Neural progenitor cell (in vitro differentiated cells): ENCODE results near the gene RAPGEF4. TPM values are rescaled to one million over a fixed set of nuclear protein-coding genes. Genes with fewer than 3 reads are reported as not detected.

Experiments used
- DNase-seq: peaks from one replicate; pipeline ENCODE4 v3.0.0-alpha.2; 2016; ENCODE audit warnings: low spot score
- H2AFZ ChIP-seq: fragments of 200-600 bp; sonication (generic); replicated peaks from 2 replicates; pipeline ENCODE4 v1.6.1; 2016; ENCODE audit warnings: antibody characterized with exemption
- H3F3A ChIP-seq: fragments of 200-600 bp; sonication (generic); 2 replicates; pipeline ENCODE4 v1.6.1; 2016; ENCODE audit warnings: antibody characterized with exemption, low read depth
- H3K27ac ChIP-seq: fragments of 200-600 bp; sonication (generic); 2 replicates; pipeline ENCODE4 v1.5.1; 2016; ENCODE audit warnings: mild to moderate bottlenecking
- H3K27me3 ChIP-seq: fragments of 200-600 bp; sonication (generic); 2 replicates; pipeline ENCODE4 v1.6.1; 2016; ENCODE audit warnings: mild to moderate bottlenecking, moderate library complexity
- H3K36me3 ChIP-seq: fragments of 200-600 bp; sonication (generic); 2 replicates; pipeline ENCODE4 v1.5.1; 2016
- H3K4me1 ChIP-seq: fragments of 200-600 bp; sonication (generic); 2 replicates; pipeline ENCODE4 v1.6.1; 2016; ENCODE audit warnings: mixed run types
- H3K4me2 ChIP-seq: fragments of 200-600 bp; sonication (generic); 2 replicates; pipeline ENCODE4 v1.6.1; 2016
- H3K4me3 ChIP-seq: fragments of 200-600 bp; sonication (generic); 2 replicates; pipeline ENCODE4 v1.5.1; 2016
- H3K79me2 ChIP-seq: fragments of 200-600 bp; sonication (generic); 2 replicates; pipeline ENCODE4 v1.6.1; 2016; ENCODE audit warnings: low read depth
- H3K9ac ChIP-seq: fragments of 200-600 bp; sonication (generic); 2 replicates; pipeline ENCODE4 v1.6.1; 2016
- H3K9me3 ChIP-seq: fragments of 200-600 bp; sonication (generic); 2 replicates; pipeline ENCODE4 v1.5.1; 2016; ENCODE audit warnings: low read depth
- H4K20me1 ChIP-seq: fragments of 200-600 bp; sonication (generic); 2 replicates; pipeline ENCODE4 v1.6.1; 2016; ENCODE audit warnings: low read depth
- H3K27ac Mint-ChIP-seq: 3 replicates; pipeline ENCODE4 v1.8.0; 2021; ENCODE audit warnings: mixed read lengths
- H3K27me3 Mint-ChIP-seq: 2 replicates; pipeline ENCODE4 v1.8.0; 2022; ENCODE audit warnings: low read depth, mild to moderate bottlenecking, inconsistent platforms, moderate library complexity, mixed read lengths; ENCODE audit not compliant: insufficient read depth
- H3K36me3 Mint-ChIP-seq: 3 replicates; pipeline ENCODE4 v1.8.0; 2021; ENCODE audit warnings: mixed read lengths
- H3K4me1 Mint-ChIP-seq: 3 replicates; pipeline ENCODE4 v1.8.0; 2021; ENCODE audit warnings: mixed read lengths
- H3K4me3 Mint-ChIP-seq: 3 replicates; pipeline ENCODE4 v1.8.0; 2021; ENCODE audit warnings: mild to moderate bottlenecking, moderate library complexity, mixed read lengths
- H3K9me3 Mint-ChIP-seq: 3 replicates; pipeline ENCODE4 v1.8.0; 2020; ENCODE audit warnings: mixed read lengths
- CTCF ChIP-seq: fragments of 200-600 bp; sonication (generic); IDR thresholded peaks from 2 replicates; pipeline ENCODE4 v1.5.1; 2017; ENCODE audit warnings: antibody characterized with exemption, mild to moderate bottlenecking
- EZH2 ChIP-seq: fragments of 200-600 bp; sonication (generic); IDR thresholded peaks from 2 replicates; pipeline ENCODE4 v1.6.1; 2017; ENCODE audit warnings: antibody characterized with exemption, mild to moderate bottlenecking, moderate library complexity
- EZH2phosphoT487 ChIP-seq: fragments of 200-600 bp; sonication (generic); IDR thresholded peaks from 2 replicates; pipeline ENCODE4 v1.6.1; 2017; ENCODE audit warnings: antibody characterized with exemption
- total RNA-seq: library from RNA; depleted of rRNA; stranded (reverse); fragments of >200 nt; gene quantifications from 2 replicates; pipeline ENCODE4 v1.2.3, GENCODE V29; 2015; ENCODE audit warnings: low replicate concordance

Gene RAPGEF4
- total RNA-seq, 1 donor from 2014 or later: 1.8 TPM

DNA sequence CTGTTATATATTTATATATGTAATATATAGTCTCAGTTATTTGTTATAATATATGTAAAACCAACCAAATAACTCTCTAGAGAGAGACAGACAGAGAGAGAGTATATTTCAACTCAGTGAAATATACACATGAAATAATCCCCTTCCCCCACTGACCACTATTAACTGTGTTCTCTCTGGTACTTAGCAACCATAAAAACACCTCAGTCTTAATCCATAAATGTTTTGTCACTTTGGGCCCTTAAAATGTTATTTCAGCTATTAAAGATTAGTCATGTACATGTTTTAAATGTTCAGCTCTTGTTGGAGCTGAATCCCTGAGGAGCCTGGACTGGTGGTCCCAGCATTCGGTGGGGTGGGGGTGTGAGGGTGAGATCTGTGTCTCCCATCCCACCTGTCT, 217.8 kb downstream of the RAPGEF4 start:
- DNase-seq: no peak
- Histone ChIP-seq H2AFZ (no peak overlapping the region), H3K4me2 (no peak overlapping the region), H3K27ac (no peak overlapping the region), H3K4me1 (peaks cover 5% of the 10 kb centered on the region), H3K36me3 (no peaks in the 10 kb centered on the region), H3K79me2 (no peaks in the 10 kb centered on the region), H3K27me3 (no peaks in the 10 kb centered on the region), H3K9me3 (no peaks in the 10 kb centered on the region), H3F3A (no peaks in the 10 kb centered on the region), H3K9ac (no peak overlapping the region), H4K20me1 (no peaks in the 10 kb centered on the region), H3K4me3 (no peak overlapping the region)
- no peaks in the 10 kb centered on the region for H3K27me3 Mint-ChIP-seq
- TF ChIP-seq EZH2phosphoT487: no peak
- H3K4me1 Mint-ChIP-seq: peaks cover 1% of the 10 kb centered on the region
- no peaks in the 10 kb centered on the region for H3K9me3 Mint-ChIP-seq
- H3K4me3 Mint-ChIP-seq: no peak overlapping the region
- H3K27ac Mint-ChIP-seq: no peak overlapping the region
- no peaks in the 10 kb centered on the region for H3K36me3 Mint-ChIP-seq

DNA sequence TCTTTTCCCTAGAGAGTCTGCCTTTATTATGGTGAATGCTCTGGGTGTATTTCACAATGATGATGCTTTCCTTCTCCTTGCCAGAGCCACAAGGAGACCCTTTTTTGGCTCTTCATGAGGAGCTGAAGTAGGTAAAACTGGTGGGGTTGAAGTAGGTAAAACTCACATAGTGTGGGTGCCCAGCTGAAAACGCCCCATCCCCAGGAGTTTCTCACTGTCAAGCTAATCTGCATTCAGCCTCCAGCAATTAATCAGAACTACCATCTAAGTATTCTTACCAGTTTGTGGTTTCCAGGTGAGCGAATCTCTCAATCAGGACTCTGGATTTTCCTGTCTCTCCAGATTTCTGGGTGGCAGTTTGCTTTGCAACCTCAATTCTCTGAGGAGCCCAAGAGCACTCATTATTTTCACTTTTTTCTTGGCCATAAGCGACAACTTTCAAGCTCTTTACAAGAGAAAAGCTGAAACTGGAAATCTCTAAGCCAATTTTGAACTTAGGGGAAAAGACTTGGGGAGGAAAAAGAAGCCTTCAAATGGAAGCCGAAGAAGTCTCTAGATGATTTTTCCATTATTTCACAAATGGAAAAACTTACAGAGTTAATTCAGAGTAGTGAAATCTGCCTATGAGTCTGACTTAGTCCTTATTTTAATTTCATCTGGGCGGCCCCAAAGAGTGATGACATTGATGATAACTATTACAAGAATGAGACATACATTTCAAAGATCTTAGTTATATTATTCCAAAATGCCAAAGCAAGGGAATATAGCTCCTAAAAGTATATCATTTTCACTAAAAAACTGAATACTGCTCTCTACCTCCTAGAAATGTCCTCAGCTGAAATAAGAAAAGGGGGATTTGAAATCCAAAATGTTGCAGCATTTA, 218.6 kb downstream of the RAPGEF4 start:
- no peaks in the 10 kb centered on the region for H4K20me1 ChIP-seq
- H3F3A ChIP-seq: no peaks in the 10 kb centered on the region
- no peak overlapping the region for H3K9ac ChIP-seq
- H3K79me2 ChIP-seq: no peaks in the 10 kb centered on the region
- H3K36me3 ChIP-seq: no peaks in the 10 kb centered on the region
- no peak overlapping the region for H3K4me3 ChIP-seq
- Mint-ChIP-seq H3K36me3 (no peaks in the 10 kb centered on the region), H3K9me3 (no peaks in the 10 kb centered on the region), H3K27ac (no peak overlapping the region), H3K27me3 (no peaks in the 10 kb centered on the region), H3K4me3 (no peak overlapping the region), H3K4me1 (peaks cover 5% of the 10 kb centered on the region)
- TF ChIP-seq CTCF (no peak), EZH2phosphoT487 (no peak), EZH2 (no peak)
- H3K27me3 ChIP-seq: no peaks in the 10 kb centered on the region
- H3K4me2 ChIP-seq: no peak overlapping the region
- no peak for DNase-seq
- no peak overlapping the region for H3K27ac ChIP-seq
- H2AFZ ChIP-seq: no peak overlapping the region
- H3K4me1 ChIP-seq: peaks cover 7% of the 10 kb centered on the region
- no peaks in the 10 kb centered on the region for H3K9me3 ChIP-seq

- Histone ChIP-seq H2AFZ (peak overlapping the region; percentile 48), H3K27me3 (no peaks in the 10 kb centered on the region), H3K36me3 (no peaks in the 10 kb centered on the region), H3K4me2 (no peak overlapping the region), H3K9me3 (no peaks in the 10 kb centered on the region), H3F3A (no peaks in the 10 kb centered on the region), H4K20me1 (no peaks in the 10 kb centered on the region), H3K79me2 (no peaks in the 10 kb centered on the region), H3K4me3 (no peak overlapping the region), H3K9ac (no peak overlapping the region), H3K4me1 (peaks cover 10% of the 10 kb centered on the region), H3K27ac (no peak overlapping the region)
- no peak for DNase-seq
- H3K4me3 Mint-ChIP-seq: no peak overlapping the region
- H3K27me3 Mint-ChIP-seq: no peaks in the 10 kb centered on the region
- H3K27ac Mint-ChIP-seq: no peak overlapping the region
- H3K9me3 Mint-ChIP-seq: no peaks in the 10 kb centered on the region
- TF ChIP-seq EZH2phosphoT487: no peak
- no peak for TF ChIP-seq EZH2
- no peak for TF ChIP-seq CTCF
- no peaks in the 10 kb centered on the region for H3K36me3 Mint-ChIP-seq
- peaks cover 9% of the 10 kb centered on the region for H3K4me1 Mint-ChIP-seq
Measured at GRCh38 chr2:172955587-172955986, 219.9 kb downstream of the RAPGEF4 start.

GRCh38 chr2:172957734-172958133, 222.1 kb downstream of the RAPGEF4 start:
- H3K27ac Mint-ChIP-seq: no peak overlapping the region
- H3K36me3 Mint-ChIP-seq: no peaks in the 10 kb centered on the region
- Histone ChIP-seq H3K9ac (no peak overlapping the region), H3K4me1 (peaks cover 10% of the 10 kb centered on the region), H3F3A (no peaks in the 10 kb centered on the region), H3K36me3 (no peaks in the 10 kb centered on the region), H2AFZ (no peak overlapping the region), H4K20me1 (no peaks in the 10 kb centered on the region), H3K4me3 (no peak overlapping the region), H3K27me3 (no peaks in the 10 kb centered on the region), H3K79me2 (no peaks in the 10 kb centered on the region), H3K4me2 (no peak overlapping the region), H3K27ac (no peak overlapping the region), H3K9me3 (no peaks in the 10 kb centered on the region)
- no peak for TF ChIP-seq CTCF
- TF ChIP-seq EZH2: no peak
- TF ChIP-seq EZH2phosphoT487: no peak
- no peak overlapping the region for H3K4me3 Mint-ChIP-seq
- H3K27me3 Mint-ChIP-seq: no peaks in the 10 kb centered on the region
- no peak for DNase-seq
- peaks cover 9% of the 10 kb centered on the region for H3K4me1 Mint-ChIP-seq
- H3K9me3 Mint-ChIP-seq: no peaks in the 10 kb centered on the region
